HG02938 (cell line): Measurements from ENCODE around the gene ICA1.
"Not testable (repeated sequence)": the region's sequence is repeated elsewhere in the genome, so short reads cannot be mapped to it uniquely, and the experiment has no call there.

Experiments used
- ATAC-seq: cut with Tn5 transposase; IDR thresholded peaks from one replicate; pipeline ENCODE4 v1.9.1; 2021; ENCODE audit warnings: mild to moderate bottlenecking, moderate library complexity; ENCODE audit not compliant: unreplicated experiment

Gene ICA1

DNA sequence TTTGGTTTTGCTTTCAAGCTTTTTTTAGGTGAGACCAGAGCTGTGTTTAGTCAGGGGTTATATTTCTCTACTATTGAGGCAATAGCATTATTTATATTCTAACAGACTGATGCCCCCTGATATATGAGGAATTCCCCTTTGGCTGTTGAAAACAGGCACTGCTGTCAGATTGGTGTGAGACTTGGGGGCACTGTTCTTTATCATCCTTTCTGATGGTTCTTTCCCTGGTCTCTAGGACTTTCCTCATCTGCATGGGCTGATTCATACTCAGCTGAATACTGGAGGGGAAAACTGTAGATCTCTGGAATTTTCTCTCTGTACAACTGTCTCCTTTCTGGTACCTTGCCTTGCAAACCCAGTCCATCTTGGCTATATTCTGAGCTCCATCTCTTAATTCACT lies 10.0 kb upstream of the ICA1 start:
- no peak for ATAC-seq

DNA sequence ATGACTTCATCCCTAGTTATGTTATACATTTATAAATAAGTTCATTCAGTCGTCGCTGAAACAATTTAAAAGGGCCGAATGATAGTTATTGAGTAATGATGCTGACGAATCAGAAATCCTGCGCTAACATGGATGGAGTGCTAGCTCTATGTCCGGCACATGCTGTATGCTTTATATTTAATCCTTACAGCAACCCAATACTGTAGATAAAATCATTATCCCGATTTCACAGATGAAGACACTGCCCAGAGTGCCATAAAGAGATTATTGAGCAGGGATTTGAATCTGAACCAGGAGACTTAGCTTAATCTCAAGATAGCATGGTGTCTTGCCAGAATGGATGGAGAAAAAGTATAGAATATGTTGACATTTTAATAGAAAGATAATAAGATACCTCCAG lies 1.1 kb upstream of the ICA1 start:
- ATAC-seq: no peak

DNA sequence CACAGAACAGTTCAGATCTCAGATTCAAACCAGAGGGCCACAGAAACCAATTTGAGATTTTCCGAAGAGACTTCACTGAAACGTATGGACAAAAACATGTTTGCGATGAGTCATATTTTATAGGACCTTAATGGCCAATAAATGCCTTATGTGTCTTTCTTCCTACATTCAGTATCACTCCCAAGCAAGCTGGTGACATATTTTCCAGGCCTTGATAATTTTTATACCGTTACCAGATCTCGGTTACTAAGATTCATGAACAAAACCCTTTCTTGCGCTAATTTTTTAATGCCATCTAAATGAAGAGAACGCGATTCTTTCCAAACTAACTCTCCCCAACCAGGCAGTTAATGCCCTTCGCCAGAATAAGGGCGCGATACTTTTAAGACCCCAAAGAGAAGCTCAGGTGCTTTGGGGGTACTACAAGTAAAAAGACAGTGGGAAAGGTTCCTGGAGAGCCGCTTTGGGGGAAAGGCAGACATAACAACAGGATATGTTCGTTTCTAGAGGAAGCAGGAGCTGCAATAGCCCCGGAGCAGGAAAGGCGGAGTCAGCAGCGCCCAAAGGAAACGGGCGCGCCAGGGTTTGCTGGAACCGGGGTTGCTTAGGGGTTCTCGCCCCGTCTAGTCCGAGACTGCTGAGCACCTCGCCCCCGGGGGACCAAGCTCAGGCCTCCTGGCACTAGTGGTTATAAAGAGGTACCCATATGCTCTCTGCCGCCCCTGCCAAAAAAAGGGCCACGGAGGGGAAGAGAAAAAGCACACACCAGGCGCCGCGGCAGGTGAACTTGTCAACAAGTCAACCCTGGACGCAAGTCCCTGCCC lies 884 bp downstream of the ICA1 start:
- ATAC-seq: peak; percentile 20

DNA sequence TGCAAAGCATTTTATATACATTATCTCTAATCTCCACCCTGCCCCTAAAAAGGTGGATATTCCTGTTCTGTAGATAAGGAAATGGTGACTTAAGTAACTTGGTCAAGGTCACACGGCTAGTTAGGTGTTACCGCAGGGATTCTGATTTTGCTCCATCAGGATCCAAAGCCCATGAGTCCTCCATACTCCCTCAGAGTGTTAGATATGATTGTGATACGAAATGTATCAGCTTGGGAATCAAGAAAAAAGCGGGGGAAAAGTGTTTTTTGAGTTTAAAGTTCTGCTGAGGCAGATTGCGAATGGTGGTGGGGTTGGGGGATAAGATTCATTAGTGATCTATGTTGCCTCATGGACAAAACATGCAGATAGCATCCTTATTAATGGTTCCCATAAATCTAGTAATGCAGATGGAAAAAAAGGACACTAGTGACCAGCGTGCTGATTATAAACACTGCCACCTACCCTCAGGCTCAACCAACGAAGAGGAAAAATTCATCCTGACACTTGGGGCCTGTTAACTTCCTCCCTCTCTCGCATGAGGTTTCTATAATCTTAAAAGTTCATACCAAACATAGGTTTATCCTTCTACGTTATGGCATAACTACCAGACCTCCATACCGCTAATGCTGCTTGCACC lies 2.3 kb downstream of the ICA1 start:
- ATAC-seq: no peak

DNA sequence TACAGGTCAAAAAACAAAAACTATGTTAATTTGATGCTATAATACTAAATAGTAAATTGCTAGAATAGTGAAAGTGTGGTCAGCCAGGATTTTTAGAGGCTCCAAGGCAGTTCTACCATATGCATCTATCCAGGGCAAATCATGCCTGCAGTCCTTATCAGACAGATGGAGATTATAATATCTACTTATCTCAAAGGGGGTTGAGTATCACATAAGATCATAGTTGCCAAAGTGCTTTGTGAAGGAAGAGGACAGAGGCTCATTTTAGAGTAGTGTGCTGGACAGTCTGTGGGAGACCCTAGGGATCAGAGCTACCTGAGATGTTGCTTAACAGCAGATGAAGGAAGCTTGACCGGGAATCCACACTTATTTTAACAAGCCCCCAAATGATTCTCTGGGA lies 3.2 kb downstream of the ICA1 start:
- no peak for ATAC-seq

DNA sequence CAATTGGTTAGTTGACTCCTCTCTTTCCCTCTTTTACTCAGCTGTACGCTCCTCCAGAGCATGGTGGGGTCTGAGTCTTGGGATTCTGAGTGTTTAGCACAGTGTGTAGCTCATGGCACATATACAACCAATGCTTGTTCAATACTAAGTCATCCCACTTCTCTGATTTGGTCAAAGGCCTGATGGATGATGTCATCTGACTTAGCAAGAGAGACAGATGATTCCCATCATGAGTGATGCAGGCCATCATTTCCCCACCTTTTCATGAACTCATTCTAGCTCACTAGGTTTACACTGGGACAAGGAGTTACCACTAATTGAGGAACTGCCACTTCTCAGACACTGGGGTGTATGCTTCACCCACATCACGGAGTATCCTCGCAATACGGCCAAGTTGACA lies 3.8 kb downstream of the ICA1 start:
- ATAC-seq: no peak

DNA sequence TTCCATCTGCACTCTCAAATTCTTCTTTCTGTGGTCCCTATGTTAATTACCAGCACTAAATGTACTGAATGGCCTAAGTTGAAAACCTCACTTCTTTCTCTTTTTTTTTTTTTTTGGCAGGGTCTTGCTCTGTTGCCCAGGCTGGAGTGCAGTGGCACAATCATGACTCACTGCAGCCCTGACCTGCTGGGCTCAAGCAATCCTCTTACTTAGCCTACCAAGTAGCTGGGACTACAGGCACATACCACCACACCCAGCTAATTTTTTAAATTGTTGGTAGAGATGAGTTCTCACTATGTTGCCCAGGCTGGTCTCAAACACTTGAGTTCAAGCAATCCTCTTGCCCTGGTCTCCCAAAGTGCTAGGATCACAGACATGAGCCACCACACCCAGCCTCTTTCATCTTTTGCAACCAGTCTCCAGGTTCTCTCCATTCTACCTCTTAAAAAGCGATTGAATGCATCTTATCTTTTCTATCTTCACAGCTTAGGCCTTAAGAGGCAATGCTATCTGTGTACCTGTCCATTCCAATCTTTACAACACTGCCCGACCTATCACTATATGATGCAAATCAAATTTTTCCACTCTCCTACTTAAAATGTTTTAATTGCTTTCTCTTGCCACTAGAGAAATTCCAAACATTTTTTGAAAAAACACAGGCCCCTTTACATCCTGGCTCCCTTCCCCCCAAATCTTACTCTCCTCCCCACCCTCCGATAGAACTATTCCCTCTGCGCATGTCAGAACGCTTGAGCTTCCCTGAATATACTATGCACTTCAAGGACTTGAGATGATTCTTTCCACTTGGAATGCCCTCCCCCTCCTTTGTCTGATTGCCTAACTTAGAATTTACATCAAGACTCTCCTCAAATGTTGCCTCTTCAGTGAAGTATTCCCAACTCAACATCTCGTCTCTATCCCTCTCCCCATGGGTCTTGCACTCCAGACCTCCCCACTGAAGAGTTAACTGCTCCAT lies 6.0 kb downstream of the ICA1 start:
- ATAC-seq: no peak

DNA sequence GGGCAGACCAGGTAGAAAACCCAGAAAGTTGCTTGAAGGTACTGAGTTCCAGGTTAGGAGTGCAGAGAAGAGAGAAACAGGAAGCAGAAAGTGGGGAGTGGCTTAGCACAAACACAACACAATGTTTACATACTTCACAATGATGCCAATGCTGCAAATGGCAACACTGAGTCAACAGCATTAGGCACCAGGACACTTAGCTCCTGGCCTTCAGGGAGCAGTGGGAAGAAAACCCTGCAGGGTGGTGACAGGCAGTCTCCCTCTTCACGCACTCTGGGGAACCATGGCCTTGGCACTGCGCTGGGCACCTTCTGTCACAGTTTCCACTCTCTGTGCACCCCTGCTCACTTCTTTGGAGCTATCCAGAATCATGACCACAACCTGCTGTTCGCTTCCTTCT lies 7.3 kb downstream of the ICA1 start:
- ATAC-seq: no peak

DNA sequence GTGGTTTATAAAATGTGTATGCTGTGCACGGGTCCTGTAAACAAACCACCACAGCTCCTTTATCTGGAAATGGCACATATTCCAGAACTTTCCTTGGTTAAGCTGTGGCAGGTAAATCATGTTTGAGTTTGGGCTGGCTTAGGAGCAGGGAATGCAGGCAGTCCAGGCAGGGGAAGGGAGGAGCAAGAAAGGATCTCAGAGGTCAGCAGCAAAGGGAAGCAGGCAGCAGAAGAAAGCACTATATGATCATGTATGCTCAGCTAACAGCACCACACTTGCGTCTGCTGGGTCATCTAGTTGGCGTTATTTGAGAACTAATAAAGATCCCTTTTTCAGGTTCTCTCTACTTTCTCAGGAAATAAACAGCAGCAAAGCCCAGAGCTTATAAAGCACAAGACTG lies 7.8 kb downstream of the ICA1 start:
- no peak for ATAC-seq

DNA sequence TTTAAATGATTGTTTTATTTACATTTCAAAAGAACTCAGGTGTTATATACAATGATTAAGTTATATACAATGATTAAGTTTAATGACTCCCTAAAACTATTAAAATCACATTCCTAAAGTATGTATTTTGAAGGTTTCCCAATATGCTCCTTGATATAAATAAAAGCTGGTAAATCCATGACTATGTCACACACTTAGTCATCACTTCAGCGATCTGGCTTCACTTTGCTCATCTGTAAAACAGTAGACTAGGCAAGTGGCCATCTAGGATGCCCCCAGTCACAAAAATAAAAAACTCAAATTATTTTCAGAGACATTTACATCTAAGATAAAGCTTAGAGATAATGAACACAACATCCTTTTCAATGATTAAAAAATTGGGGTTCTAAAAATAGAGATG lies 10.8 kb downstream of the ICA1 start:
- no peak for ATAC-seq

DNA sequence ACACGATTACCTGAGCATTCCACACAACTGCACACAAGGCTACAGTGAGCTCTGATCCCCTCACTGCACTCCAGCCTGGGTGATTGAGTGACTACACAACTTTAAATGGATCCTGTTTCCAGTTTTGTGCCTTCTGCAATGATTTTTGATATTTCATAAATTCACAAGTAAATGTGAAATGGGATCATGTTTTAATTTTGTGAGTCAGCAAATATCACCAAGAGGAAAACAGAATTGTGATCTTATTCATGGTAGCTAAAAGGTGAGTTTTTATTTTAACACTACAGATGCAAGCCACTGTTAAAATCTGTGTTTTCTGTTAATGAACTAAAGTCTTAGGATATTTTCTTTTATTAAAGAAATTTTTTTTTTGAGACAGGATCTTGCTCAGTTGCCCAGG lies 11.4 kb downstream of the ICA1 start:
- no peak for ATAC-seq

DNA sequence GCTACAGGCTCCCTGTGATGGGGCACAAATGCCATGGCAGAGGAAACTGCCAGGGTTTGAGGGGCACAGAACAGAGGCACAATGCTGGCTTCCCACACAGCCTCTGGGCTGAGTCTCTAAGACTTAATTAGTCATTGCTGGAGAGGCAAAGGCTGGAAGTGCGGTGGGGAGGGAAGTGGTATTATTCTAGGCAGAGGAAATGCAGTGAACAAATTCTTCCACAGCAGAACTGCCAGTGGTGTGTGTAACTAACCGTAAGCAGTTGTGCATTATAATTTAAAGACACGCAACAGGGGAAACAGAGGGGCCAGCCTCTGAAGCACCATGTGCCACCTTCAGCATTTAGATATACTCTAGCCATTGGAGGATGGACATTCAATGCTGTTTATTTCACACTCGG lies 12.8 kb downstream of the ICA1 start:
- no peak for ATAC-seq

DNA sequence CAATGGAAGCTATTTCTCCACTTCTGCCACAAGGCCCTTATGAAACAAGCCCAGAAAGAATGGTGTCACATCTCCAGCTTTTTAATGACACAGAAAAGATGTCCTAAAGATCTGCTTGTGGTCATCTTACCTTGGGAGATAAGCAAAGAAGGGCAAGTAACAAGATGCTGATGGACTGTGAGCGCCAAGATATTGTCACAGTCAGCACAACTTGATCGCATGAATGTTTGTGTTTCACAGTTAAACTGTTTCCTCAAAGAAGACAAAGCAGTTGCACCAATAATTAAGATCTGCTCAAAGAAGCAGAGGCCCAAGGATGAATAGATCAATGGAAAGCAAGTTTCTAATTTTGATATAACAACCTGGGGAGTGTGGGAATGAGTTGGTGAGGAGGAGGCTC lies 15.9 kb downstream of the ICA1 start:
- no peak for ATAC-seq

DNA sequence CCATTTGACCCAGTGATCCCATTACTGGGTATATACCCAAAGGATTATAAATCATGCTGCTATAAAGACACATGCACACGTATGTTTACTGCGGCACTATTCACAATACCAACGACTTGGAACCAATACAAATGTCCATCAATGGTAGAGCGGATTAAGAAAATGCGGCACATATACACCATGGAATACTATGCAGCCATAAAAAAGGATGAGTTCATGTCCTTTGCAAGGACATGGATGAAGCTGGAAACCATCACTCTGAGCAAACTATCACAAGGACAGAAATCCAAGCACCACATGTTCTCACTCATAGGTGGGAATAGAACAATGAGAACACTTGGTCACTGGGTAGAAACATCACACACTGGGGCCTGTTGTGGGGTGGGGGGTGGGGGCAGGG lies 16.9 kb downstream of the ICA1 start:
- ATAC-seq: not testable (repeated sequence)

DNA sequence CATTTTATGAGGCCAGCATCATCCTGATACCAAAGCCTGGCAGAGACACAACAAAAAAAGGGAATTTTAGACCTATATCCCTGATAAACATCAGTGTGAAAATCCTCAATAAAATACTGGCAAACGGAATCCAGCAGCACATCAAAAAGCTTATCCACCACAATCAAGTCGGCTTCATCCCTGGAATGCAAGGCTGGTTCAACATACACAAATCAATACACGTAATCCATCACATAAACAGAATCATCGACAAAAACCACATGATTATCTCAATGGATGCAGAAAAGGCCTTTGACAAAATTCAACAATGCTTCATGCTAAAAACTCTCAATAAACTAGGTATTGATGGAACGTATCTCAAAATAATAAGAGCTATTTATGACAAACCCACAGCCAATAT lies 18.9 kb downstream of the ICA1 start:
- ATAC-seq: not testable (repeated sequence)

DNA sequence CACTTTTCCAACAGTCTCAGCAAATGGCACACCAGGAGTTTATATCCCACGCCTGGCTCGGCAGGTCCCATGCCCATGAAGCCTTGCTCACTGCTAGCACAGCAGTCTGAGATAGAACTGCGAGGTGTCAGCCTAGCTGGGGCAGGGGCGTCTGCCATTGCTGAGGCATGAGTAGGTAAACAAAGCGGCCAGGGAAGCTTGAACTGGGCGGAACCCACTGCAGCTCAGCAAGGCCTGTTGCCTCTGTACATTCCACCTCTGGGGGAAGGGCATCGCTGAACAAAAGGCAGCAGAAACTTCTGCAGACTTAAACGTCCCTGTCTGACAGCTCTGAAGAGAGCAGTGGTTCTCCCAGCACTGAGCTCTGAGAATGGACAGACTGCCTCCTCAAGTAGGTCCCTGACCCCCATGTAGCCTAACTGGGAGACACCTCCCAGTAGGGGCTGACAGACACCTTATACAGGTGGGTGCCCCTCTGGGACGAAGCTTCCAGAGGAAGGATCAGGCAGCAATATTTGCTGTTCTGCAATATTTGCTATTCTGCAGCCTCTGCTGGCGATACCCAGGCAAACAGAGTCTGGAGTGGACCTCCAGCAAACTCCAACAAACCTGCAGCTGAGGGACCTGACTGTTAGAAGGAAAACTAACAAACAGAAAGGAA lies 22.1 kb downstream of the ICA1 start:
- not testable (repeated sequence) for ATAC-seq

DNA sequence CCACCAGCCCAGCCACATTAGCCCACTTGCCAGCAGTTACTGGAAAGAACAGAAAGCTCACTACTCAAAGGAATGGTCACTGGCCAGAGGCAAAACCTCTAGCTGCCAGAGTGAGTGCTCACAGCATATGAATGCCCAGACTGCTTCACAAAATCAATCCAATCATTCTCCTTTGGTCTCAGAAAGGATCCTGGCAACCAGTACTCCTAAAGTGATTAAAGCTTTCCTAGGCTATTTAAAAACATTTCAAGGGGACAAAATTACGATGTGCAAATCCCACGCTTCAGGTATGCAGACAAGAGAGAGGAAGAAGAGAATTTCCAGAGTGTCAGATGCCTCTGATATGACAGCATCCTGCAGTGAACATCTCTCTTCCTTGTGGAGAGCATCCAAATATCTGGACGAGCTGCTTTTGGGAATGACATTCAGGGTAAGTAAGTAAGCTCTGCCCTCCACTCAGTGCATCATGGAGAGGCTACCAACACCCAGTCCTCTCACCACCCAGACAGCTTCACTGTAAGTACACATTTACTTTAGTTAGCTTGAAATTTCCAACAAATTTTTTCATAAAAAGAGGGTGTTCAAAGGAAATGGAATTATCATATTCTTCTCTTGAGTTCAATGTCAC lies 25.1 kb downstream of the ICA1 start:
- no peak for ATAC-seq

DNA sequence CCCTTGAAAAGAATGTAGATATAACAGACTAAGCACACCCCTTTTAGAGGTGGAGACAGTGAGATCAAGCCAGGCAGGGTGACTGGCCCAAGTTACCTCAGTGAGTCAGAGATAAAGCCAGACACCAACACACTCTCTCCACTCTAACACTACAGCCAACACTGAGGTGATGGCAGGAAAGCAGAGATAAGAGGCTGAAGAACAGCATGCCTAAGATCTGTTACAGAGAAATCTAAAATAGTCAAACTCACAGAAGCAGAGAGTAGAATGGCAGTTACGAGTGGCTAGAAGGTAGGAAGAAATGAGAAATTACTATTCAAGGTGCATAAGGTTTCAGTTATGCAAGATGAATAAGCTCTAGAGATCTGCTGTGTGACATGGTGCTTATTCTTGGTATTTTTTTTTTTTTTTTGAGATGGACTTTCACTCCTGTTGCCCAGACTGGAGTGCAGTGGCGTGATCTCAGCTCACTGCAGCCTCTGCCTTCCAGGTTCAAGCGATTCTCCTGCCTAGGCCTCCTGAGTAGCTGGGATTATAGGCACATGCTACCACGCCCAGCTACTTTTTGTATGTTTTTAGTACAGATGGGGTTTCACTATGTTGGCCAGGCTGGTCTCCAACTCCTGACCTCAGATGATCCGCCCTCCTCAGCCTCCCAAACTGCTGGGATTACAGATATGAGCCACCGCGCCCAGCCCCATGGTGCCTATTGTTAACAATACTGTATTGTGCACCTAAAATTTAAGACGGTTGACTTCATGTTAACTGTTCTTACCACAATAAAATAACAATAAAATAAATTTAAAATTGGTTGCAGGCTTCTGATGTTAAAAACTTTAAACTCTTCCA lies 28.7 kb downstream of the ICA1 start:
- ATAC-seq: peak; percentile 66

DNA sequence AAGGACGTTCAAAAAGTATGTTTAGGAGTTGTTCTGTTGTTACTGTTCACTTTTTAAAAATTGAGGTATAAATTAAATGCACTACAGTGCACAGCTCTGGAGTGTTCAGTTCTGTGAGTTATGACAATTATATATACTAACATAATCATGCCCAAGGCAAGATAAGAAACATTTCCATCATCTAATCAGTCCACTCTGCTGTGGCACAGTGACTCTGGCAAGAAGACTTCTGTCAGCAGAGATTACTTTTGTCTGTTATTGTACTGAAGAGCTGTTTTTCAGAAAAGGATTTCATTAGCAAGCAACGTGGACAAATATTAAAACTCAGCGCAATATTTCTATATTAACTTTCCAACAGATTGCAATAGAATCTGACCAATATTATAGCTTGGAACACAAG lies 32.0 kb downstream of the ICA1 start:
- no peak for ATAC-seq
